NT2/D1 (cell line): ENCODE results near the gene DDC.

Experiments
- DNase-seq: peaks from one replicate; pipeline ENCODE4 v3.0.0-alpha.2; 2011; ENCODE audit warnings: low read depth, low spot score
- H3K27me3 ChIP-seq: 2 replicates; pipeline ENCODE4 v1.6.0; 2011; ENCODE audit warnings: mild to moderate bottlenecking; ENCODE audit not compliant: insufficient read length, insufficient read depth
- H3K36me3 ChIP-seq: 2 replicates; pipeline ENCODE4 v1.6.1; 2011; ENCODE audit warnings: mild to moderate bottlenecking, low read length, mixed read lengths; ENCODE audit not compliant: insufficient read depth, insufficient read length
- H3K4me1 ChIP-seq: 2 replicates; pipeline ENCODE4 v1.5.1; 2011; ENCODE audit not compliant: insufficient read depth, insufficient read length
- H3K4me3 ChIP-seq: 2 replicates; pipeline ENCODE4 v1.5.1; 2011; ENCODE audit warnings: low read depth; ENCODE audit not compliant: insufficient read length
- H3K9ac ChIP-seq: 2 replicates; pipeline ENCODE4 v1.6.0; 2011; ENCODE audit warnings: low read depth; ENCODE audit not compliant: insufficient read length
- H3K9me3 ChIP-seq: 2 replicates; pipeline ENCODE4 v1.5.1; 2011; ENCODE audit warnings: mild to moderate bottlenecking, low read length; ENCODE audit not compliant: insufficient read depth
- SUZ12 ChIP-seq: IDR thresholded peaks from 2 replicates; pipeline ENCODE4 v1.6.1; 2011; ENCODE audit not compliant: insufficient read length, insufficient read depth; ENCODE audit errors: extremely low read depth
- YY1 ChIP-seq: IDR thresholded peaks from 2 replicates; pipeline ENCODE4 v1.6.1; 2011; ENCODE audit not compliant: insufficient read length, insufficient read depth
- ZNF274 ChIP-seq: IDR thresholded peaks from 2 replicates; pipeline ENCODE4 v1.6.1; 2011; ENCODE audit warnings: mild to moderate bottlenecking, low read depth, low read length

DDC gene

GRCh38 chr7:50446542-50446960 is 118.7 kb downstream of the DDC start:
- H3K9ac ChIP-seq: no peak overlapping the region
- no peaks in the 10 kb centered on the region for H3K27me3 ChIP-seq
- DNase-seq: no peak
- no peak overlapping the region for H3K4me3 ChIP-seq
- H3K4me1 ChIP-seq: no peaks in the 10 kb centered on the region
- H3K9me3 ChIP-seq: no peaks in the 10 kb centered on the region
- no peak for TF ChIP-seq ZNF274
- TF ChIP-seq YY1: no peak
- TF ChIP-seq SUZ12: no peak
- peaks cover 36% of the 10 kb centered on the region for H3K36me3 ChIP-seq

GRCh38 chr7:50436133-50436806 is 128.9 kb downstream of the DDC start:
- Histone ChIP-seq H3K9me3 (0 out of 2 replicates have a peak, but pooled peaks cover 5% of the 10 kb centered on the region), H3K9ac (no peak overlapping the region), H3K36me3 (peaks cover 17% of the 10 kb centered on the region), H3K4me3 (no peak overlapping the region), H3K4me1 (no peaks in the 10 kb centered on the region), H3K27me3 (no peaks in the 10 kb centered on the region)
- TF ChIP-seq SUZ12 (no peak), ZNF274 (no peak), YY1 (no peak)
- no peak for DNase-seq

DNA sequence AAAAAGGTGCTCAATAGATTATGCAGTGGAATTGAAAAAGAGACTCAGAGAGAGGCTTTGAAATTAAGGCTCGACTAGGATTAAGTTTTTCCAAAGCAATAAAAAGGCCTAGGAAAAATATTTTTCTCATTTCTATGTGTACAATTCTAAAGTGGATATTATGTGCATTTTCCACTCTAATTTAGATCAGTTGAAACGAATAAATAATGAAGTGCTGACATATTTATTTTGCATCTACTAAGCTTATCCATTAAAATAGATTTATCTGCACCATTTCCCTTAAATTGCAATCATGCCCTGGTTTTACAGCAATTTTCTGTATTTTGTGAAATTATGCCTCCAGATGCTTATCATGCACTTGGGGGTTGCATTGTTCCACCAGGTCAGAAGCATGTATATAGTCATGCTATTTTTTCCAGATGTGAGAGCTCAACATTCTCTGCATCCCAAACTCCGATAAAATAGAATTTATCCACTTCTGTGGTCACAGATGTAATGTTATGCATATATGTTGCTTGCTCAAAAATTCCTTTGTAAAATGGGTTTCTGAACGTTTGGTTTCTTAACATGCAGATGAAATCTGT is 133.4 kb downstream of the DDC start:
- no peaks in the 10 kb centered on the region for H3K36me3 ChIP-seq
- no peaks in the 10 kb centered on the region for H3K9me3 ChIP-seq
- H3K4me3 ChIP-seq: no peak overlapping the region
- H3K4me1 ChIP-seq: no peaks in the 10 kb centered on the region
- TF ChIP-seq YY1: no peak
- TF ChIP-seq SUZ12: no peak
- no peak for TF ChIP-seq ZNF274
- no peak overlapping the region for H3K9ac ChIP-seq
- no peak for DNase-seq
- H3K27me3 ChIP-seq: no peaks in the 10 kb centered on the region

DNA sequence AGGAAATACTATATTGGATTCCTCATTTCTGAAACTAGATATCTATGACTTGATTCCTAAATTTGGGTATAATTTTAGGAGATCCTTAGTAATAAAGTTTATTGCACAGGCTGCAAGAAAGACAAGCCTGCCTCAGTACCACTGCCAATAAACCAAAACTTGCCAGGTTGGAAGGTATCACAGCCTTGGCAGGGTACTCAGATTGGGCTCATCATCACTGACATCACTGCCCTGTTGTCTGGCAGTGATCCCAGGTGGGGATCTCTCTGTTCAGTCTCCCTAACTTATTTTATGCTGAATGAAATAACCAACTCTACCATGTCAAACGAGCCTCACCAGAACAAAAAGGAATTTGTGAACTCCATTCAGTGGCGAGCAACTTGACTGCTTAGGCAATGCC is 133.9 kb downstream of the DDC start:
- H3K4me3 ChIP-seq: no peak overlapping the region
- no peaks in the 10 kb centered on the region for H3K4me1 ChIP-seq
- no peaks in the 10 kb centered on the region for H3K36me3 ChIP-seq
- H3K9me3 ChIP-seq: no peaks in the 10 kb centered on the region
- no peak for DNase-seq
- no peak overlapping the region for H3K9ac ChIP-seq
- TF ChIP-seq YY1 (no peak), ZNF274 (no peak)
- no peaks in the 10 kb centered on the region for H3K27me3 ChIP-seq

DNA sequence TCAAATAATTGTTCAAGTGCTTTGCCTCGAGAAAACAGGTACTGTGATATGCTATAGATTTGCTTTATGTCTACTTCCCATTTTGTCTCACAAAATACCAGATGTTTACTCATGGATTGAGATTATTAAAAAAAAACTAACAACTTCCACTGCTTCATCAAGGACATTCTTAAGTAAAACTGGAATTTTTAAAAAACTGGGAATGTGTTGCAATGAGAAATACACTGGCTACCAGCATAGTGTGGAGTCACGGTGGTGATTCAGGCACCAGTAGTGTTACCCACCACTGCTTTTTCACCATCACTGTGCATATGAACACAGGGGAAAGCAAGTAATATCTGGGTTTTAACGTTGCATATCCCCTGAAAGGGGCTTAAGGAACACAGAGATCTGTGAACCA is 136.3 kb downstream of the DDC start:
- Histone ChIP-seq H3K36me3 (no peaks in the 10 kb centered on the region), H3K27me3 (no peaks in the 10 kb centered on the region), H3K4me1 (no peaks in the 10 kb centered on the region), H3K4me3 (no peak overlapping the region), H3K9me3 (no peaks in the 10 kb centered on the region), H3K9ac (no peak overlapping the region)
- no peak for DNase-seq
- TF ChIP-seq ZNF274 (no peak), SUZ12 (no peak), YY1 (no peak)

DNA sequence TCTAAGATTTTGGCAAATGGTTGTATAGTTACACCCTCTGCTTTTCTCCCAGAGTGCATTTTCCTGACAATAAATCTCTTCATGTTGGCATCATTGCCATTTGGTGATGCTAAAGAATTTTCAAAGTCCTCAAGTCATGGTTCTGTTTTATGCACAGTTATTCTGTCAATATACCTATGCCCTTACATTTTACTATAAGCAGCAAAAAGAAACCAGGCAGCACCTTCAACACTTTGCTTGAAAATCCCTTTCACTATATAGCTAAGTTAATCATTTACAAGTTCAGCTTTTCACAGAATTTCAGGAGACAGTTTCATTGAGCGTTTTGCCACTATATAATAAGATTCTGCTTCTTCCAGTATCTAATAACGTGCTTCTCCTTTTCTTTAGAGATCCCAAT is 137.7 kb downstream of the DDC start:
- H3K9me3 ChIP-seq: no peaks in the 10 kb centered on the region
- H3K27me3 ChIP-seq: no peaks in the 10 kb centered on the region
- no peak for DNase-seq
- no peaks in the 10 kb centered on the region for H3K4me1 ChIP-seq
- H3K36me3 ChIP-seq: no peaks in the 10 kb centered on the region
- no peak overlapping the region for H3K4me3 ChIP-seq
- no peak for TF ChIP-seq SUZ12
- TF ChIP-seq YY1: no peak
- TF ChIP-seq ZNF274: no peak
- no peak overlapping the region for H3K9ac ChIP-seq

DNA sequence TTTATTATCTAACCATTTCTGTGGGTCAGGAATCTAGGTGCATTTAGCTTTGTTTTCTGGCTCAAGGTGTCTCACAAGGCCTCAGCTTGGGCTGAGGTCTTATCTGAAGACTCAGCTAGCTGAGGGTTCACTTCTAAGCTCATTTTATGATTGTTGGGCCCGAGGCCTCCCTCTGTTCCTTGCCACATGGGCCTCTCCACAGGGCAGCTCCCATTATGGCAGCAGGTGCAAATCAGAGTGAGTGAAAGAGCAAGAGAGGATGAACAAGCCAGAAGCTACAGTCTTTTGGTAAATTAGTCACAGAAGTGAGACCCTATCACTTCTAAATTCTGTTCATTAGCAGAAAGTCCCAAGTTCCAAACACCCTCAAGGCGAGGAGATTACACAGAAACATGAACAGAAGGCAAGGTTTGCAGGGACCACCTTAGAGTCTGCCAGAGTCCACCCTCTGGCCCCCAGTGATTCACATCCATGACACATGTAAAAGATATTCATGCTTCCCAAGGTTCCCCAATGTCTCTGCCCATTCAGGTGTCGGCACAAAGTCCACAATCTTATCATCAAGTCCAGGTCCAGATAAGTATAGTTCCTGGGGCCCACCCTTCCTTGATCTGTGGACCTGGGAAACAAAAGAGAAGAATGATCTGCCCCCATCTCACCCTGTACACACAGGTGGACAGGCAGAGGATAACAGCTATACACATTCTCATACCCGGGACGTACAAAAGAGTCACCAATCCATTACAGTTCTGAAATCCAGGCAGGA is 138.7 kb downstream of the DDC start:
- Histone ChIP-seq H3K4me1 (no peaks in the 10 kb centered on the region), H3K27me3 (no peaks in the 10 kb centered on the region), H3K9me3 (no peaks in the 10 kb centered on the region), H3K4me3 (no peak overlapping the region), H3K9ac (no peak overlapping the region), H3K36me3 (no peaks in the 10 kb centered on the region)
- DNase-seq: no peak
- TF ChIP-seq SUZ12 (no peak), YY1 (no peak), ZNF274 (no peak)
